Measurements from ENCODE around the gene MRTFA. TPM values are rescaled to one million over a fixed set of nuclear protein-coding genes. Genes with fewer than 3 reads are reported as not detected.
"Not testable (repeated sequence)": the region's sequence is repeated elsewhere in the genome, so short reads cannot be mapped to it uniquely, and the experiment has no call there.

MRTFA gene
- total RNA-seq, 1 donor from 2014 or later: 52.1 TPM

GRCh38 chr22:40531951-40532900 is 104.3 kb downstream of the MRTFA start:
- DNase-seq (ENCODE audit: low read depth): no peak
- H3K4me3 ChIP-seq (ENCODE audit: low read depth, low read length): no peak overlapping the region
- TF ChIP-seq CTCF (conservative IDR thresholded peaks at IDR 0.05; ENCODE audit: low read depth, low read length): no peak

GRCh38 chr22:40530391-40530790 is 106.1 kb downstream of the MRTFA start:
- not testable (repeated sequence) for H3K4me3 ChIP-seq (ENCODE audit: low read depth, low read length); DNase-seq (ENCODE audit: low read depth)

- DNase-seq (ENCODE audit: low read depth): no peak
- TF ChIP-seq CTCF (conservative IDR thresholded peaks at IDR 0.05; ENCODE audit: low read depth, low read length): no peak
- no peak overlapping the region for H3K4me3 ChIP-seq (ENCODE audit: low read depth, low read length)
Observed at GRCh38 chr22:40529821-40530220, 106.7 kb downstream of the MRTFA start.

GRCh38 chr22:40526960-40527359 is 109.6 kb downstream of the MRTFA start:
- TF ChIP-seq CTCF (conservative IDR thresholded peaks at IDR 0.05; ENCODE audit: low read depth, low read length): no peak
- no peak for DNase-seq (ENCODE audit: low read depth)
- H3K4me3 ChIP-seq (ENCODE audit: low read depth, low read length): no peak overlapping the region

GRCh38 chr22:40525250-40525884 is 111.2 kb downstream of the MRTFA start:
- no peak overlapping the region for H3K4me3 ChIP-seq (ENCODE audit: low read depth, low read length)
- TF ChIP-seq CTCF (conservative IDR thresholded peaks at IDR 0.05; ENCODE audit: low read depth, low read length): peak; percentile 88
- DNase-seq (ENCODE audit: low read depth): no peak

GRCh38 chr22:40524392-40525249 is 111.9 kb downstream of the MRTFA start:
- no peak overlapping the region for H3K4me3 ChIP-seq (ENCODE audit: low read depth, low read length)
- peak; percentile 29 for TF ChIP-seq CTCF (conservative IDR thresholded peaks at IDR 0.05; ENCODE audit: low read depth, low read length)
- no peak for DNase-seq (ENCODE audit: low read depth)

- DNase-seq (ENCODE audit: low read depth): no peak
- no peak overlapping the region for H3K4me3 ChIP-seq (ENCODE audit: low read depth, low read length)
- TF ChIP-seq CTCF (conservative IDR thresholded peaks at IDR 0.05; ENCODE audit: low read depth, low read length): no peak
Observed at GRCh38 chr22:40522141-40522540, 114.4 kb downstream of the MRTFA start.
